GM21619 (cell line): ENCODE data around the gene HMGCS2.
"Not testable (repeated sequence)": the region's sequence is repeated elsewhere in the genome, so short reads cannot be mapped to it uniquely, and the experiment has no call there.

ENCODE experiments used
- ATAC-seq: cut with Tn5 transposase; IDR thresholded peaks from one replicate; pipeline ENCODE4 v1.9.1; 2021; ENCODE audit not compliant: unreplicated experiment

HMGCS2 gene

GRCh38 chr1:119731741-119732430 is 36.8 kb downstream of the HMGCS2 start:
- no peak for ATAC-seq

- no peak for ATAC-seq
These were observed 37.6 kb downstream of the HMGCS2 start for GRCh38 chr1:119731060-119731459.

- ATAC-seq = no peak
These were observed 39.7 kb downstream of the HMGCS2 start for GRCh38 chr1:119729044-119729443.

DNA sequence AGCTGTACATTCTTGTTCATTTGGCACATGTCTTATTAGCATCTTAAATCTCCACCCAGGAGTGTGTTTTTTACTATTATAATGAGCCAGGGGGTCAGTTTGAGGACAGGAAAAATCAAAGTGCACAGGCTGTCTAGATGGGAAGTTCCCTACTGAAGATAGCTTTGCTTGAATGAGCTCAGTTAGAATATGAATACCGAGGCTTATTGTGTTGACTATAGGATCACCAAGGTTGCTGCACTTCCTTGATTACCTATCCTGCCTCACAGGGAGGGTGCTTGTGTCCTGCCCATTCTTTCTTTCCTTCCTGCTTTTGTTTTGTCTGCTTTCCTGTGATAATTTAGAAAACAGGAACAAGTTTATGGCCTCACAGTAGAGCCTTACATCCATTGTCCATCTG is 40.7 kb downstream of the HMGCS2 start:
- no peak for ATAC-seq

- ATAC-seq = no peak
These were observed 43.1 kb downstream of the HMGCS2 start for GRCh38 chr1:119725626-119726025.

- ATAC-seq = no peak
These were observed 44.0 kb downstream of the HMGCS2 start for GRCh38 chr1:119724611-119725218.

DNA sequence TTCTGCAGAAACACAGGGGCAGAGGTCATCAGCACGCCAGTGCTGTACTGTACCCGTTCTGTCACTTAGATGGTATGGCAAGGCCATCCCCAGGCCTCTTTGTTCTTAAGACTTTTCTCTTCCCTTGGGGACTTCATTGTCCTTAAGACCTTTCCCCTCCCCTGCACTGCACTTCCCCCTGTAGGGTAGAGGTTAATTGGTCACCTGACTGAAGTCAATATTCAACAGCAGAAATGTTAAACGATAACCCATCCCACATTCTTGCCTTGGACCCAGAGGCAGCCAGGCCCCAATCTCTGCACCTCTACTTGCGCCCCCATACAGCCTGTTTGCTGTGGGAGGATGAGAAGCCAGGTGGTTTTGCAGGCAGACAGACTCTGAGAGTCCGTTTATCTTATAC is 46.8 kb downstream of the HMGCS2 start:
- no peak for ATAC-seq

GRCh38 chr1:119720866-119721440 is 47.8 kb downstream of the HMGCS2 start:
- no peak for ATAC-seq

DNA sequence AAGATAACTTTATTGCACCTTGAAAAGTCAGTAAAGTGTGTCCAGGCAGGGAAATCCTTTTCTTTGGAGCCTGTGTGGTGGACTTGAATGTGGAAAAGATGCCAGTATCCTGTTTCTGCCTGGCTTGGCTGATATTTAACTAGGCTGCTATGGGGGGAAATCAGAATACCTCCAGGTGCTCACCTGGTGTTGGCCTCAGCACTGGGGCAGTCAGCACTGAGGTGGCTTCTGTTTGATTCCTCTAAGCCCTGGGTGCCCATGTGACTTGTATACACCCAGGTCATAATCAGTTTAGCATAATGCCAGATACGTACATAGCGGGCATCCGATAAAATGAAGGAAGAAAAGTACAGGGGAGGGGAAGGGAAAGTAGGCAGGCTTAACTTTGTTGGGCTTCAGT is 49.7 kb downstream of the HMGCS2 start:
- no peak for ATAC-seq

- ATAC-seq = no peak
These were observed 50.3 kb downstream of the HMGCS2 start for GRCh38 chr1:119718409-119718808.

DNA sequence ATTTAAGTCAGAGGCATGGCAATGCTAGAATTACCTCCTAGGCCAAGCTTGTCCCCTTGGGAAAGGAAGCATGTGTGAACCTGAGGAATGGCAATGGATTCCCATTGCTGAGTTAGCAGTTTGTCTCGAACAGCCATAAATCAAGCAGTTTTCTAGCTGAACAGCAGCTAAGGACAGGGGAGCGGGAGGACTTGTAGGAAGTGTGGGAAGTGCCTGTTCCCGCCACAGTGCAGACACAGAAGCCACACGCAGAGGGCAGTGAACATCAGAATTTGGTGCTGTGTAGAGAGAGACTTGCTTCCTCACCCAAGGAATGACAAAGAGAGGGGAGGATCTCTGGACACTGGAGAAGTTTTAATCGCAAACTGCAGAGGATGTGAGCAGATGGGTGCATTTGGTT is 53.2 kb downstream of the HMGCS2 start:
- ATAC-seq = no peak

- ATAC-seq = no peak
These were observed 54.1 kb downstream of the HMGCS2 start for GRCh38 chr1:119714583-119714982.

DNA sequence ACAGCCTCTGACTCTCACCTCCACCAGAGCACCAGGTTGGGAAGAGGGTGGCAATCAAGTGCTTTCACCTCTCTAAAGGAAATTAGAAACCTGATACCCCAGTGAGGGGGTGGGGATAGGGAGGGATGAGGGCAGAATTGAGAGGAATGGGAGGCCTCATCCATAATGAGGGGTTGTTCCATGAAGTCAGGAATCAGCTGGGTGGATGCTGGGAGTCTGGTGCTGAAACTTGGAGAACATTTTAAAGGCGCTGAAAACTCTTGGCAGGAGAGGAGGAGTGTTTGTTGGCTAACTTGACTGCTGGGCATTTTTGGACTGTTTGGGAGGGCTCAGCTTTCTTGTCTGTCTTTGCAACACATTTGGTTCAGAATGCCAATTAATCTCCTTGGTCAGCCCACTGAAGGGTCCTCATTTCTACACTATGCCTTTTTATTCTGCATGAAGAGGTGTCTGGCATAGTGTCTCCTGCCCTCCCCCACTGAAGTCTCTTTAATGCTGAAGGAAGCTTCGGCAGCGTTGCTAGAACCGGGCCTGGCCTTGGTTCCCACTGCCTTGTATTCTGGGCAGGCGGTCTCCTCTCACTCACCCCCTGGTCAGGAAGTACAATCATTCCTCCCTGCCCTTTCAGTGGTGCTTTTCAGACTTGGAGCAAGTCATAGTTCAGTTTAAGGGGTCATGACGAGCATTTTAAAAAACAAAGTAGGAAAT is 54.8 kb downstream of the HMGCS2 start:
- no peak for ATAC-seq

DNA sequence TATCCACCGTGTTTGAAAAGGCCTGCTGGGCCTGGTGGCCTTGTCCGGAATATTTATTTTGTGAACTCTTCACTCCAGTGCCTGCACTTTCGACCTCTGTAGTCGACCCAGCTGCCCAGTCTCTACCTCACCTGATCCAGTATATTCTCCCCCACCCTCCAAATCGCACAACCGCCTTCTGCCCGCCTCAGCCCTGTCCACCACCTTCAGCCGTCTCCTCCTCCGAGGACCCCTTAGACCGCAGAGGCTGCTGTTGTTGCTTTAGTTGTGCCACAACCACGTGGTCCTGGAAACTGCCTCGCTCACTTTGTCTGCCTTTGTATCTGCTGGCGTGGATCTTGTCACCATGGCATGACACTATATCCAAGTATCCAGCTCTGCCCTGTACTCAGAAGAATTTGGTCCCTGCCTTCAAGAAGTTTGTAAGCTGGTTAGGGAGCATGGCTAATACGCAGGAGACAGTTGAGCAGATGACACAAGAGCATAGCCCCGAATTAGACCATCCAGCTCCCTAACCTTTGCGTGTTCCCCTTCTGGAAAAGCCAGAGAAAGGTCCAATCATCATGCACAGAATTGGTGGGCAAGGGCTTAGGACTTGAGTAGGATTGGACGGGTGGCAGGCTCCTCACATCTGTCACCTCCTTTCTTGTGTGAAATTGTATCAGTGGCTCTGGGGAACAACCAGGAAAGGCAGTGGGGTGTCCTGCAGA is 55.5 kb downstream of the HMGCS2 start:
- no peak for ATAC-seq

DNA sequence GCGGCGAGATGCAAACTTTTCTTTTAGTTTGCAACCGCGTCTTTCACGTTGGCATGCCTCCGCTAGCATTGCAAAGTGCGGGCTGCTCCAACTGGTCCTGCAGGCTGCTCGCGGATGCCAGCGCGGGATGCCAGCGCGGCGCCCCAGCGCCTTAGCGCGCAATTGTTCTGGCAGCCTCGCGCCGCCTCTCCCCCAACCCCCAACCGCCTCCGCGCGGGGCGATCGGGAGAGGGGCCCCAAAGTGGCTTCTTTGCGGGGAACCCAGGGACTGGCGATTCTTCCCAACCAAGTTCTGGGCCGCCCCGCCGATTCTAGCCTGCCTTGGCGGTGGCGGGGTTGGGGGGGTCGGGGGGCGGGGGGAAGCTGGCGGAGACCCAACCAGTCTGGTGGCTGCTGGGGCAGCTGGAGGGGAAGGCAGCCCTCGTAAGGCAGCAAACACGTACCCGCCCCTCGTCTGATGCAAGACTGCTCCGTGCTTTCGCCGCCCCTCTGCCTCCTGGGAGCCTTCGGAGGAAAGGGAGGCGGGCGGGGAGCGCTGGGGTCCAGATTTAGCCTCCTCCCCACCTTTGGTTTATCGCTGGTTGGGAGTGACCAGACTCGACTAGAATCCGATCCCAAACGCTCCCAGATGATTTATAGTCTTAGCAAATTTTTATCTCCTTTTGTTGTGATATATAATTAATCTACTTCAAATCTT is 56.2 kb downstream of the HMGCS2 start:
- ATAC-seq = peak; percentile 41

DNA sequence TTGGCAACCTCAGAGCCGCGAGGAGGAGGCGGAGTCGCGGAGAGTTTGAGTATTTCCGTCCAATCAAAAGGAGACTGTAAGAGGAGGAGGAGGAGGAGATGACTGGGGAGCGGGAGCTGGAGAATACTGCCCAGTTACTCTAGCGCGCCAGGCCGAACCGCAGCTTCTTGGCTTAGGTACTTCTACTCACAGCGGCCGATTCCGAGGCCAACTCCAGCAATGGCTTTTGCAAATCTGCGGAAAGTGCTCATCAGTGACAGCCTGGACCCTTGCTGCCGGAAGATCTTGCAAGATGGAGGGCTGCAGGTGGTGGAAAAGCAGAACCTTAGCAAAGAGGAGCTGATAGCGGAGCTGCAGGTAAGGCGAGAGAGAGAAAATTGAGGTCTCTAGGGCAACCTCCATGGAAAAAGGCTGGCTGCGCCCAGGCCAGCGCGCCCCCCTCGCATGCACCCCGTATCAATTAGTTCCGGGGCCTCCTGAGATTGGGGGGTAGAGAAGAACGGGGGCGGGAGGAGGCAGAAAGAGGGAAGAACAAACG is 56.8 kb downstream of the HMGCS2 start, which contains the start of gene PHGDH:
Gene PHGDH (plus strand): TSS at position 131 of the 538 bp plus-strand sequence. CDS start 89 bp downstream, at position 220.
- peak; percentile 67 for ATAC-seq

DNA sequence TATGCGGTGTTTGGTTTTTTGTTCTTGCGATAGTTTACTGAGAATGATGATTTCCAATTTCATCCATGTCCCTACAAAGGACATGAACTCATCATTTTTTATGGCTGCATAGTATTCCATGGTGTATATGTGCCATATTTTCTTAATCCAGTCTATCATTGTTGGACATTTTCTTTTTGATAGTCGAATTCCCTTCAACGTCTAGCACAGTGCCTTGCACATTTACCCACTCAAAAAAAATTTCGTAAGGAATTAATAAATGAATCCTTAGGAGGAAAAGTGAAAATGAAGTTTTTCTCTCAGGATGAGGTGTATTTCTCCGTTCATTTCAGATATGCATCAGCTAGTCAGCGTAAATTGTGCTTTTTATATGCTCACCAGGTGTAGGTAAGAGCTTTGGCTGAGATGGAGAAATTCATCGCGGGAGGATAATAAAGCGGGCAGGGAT is 57.3 kb downstream of the HMGCS2 start:
- not testable (repeated sequence) for ATAC-seq

GRCh38 chr1:119706599-119706998 is 62.1 kb downstream of the HMGCS2 start:
- ATAC-seq = not testable (repeated sequence)

DNA sequence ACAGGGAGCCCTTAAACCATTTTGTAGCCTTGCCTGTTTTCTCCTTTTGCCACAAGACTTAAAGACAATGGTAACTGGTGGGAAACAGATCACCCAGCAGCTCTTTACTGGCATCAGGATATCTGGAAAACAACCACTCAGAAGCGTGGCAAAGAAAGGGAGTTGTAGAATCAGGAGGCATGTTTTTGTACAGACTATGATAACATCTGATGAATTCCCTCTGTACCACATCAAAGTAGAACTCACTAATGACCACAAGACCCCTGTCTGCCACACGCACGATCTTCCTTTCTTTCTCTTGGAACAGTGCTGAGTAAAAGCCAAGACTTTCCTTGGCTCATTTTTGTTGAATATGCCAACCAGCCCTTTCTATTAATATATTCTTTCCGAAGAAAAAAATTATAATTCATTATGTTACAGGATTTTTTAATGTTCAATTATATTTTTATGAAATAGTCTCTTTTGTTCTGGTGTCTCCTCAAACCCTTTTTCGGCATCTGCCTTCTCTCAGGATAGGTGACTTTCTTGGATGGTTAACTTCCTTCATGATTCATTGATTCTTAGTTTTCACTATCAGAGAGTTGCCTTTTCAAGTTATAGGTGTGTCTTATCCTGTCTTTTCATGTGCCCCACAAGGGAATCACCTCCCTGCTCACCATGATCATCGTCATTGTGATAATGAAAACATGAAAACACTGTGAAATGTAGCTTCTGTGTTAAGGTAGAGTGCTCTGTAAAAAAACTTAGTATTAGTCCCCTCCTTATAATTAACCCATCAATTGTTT is 64.8 kb downstream of the HMGCS2 start:
- no peak for ATAC-seq
